ENCODE measurements around the gene MTNR1A. TPM values are rescaled to one million over a fixed set of nuclear protein-coding genes. Genes with fewer than 3 reads are reported as not detected.

MTNR1A gene
- total and polyA plus RNA-seq, 2 experiments from 2014 or later, result 0.32 to 1.4 TPM

GRCh38 chr4:186534056-186534455 lies 21.3 kb downstream of the MTNR1A start:
- H3K4me1 ChIP-seq (ENCODE audit: insufficient read depth), result no peaks in the 10 kb centered on the region
- H3K79me2 ChIP-seq (replicated peaks; ENCODE audit: insufficient read depth), result no peaks in the 10 kb centered on the region
- Mint-ChIP-seq H3K9me3 (no peaks in the 10 kb centered on the region), H3K4me1 (peaks cover 2% of the 10 kb centered on the region; the same call in 1 of the 3 replicates), H3K27ac (no peak overlapping the region), H3K27me3 (ENCODE audit: insufficient read depth, low read depth, poor library complexity) (peaks cover 2% of the 10 kb centered on the region), H3K36me3 (ENCODE audit: low read depth) (no peaks in the 10 kb centered on the region), H3K4me3 (no peak overlapping the region)
- H3K36me3 ChIP-seq (ENCODE audit: insufficient read depth), result no peaks in the 10 kb centered on the region
- H3F3A ChIP-seq (replicated peaks; ENCODE audit: low read depth), result no peaks in the 10 kb centered on the region
- ATAC-seq (no peak), DNase-seq (ENCODE audit: low spot score) (no peak)
- TF ChIP-seq ZNF462 (CRISPR knock-in tag; IDR thresholded peaks at IDR 0.05) (no peak), CTCF (conservative IDR thresholded peaks at IDR 0.05; ENCODE audit: low read depth in 2 of 2) (no peak), ZNF331 (CRISPR knock-in tag; IDR thresholded peaks at IDR 0.05; ENCODE audit: low read depth) (no peak), ZNF114 (CRISPR knock-in tag; IDR thresholded peaks at IDR 0.05) (no peak), CREB1 (CRISPR knock-in tag; IDR thresholded peaks at IDR 0.05; ENCODE audit: low read depth) (no peak), EZH2 (IDR thresholded peaks at IDR 0.05; ENCODE audit: low read depth, unreplicated experiment) (no peak), NANOG (IDR thresholded peaks at IDR 0.05; ENCODE audit: borderline replicate concordance) (no peak), REST (IDR thresholded peaks at IDR 0.05; ENCODE audit: unreplicated experiment) (no peak), POLR2AphosphoS5 (IDR thresholded peaks at IDR 0.05; ENCODE audit: low read depth) (no peak), STAT1 (IDR thresholded peaks at IDR 0.05; ENCODE audit: unreplicated experiment) (no peak), ETS1 (IDR thresholded peaks at IDR 0.05) (no peak), JUNB (IDR thresholded peaks at IDR 0.05; ENCODE audit: unreplicated experiment) (no peak), EZH2phosphoT487 (IDR thresholded peaks at IDR 0.05; ENCODE audit: unreplicated experiment) (no peak)
- no peaks in the 10 kb centered on the region for H3K27me3 ChIP-seq (ENCODE audit: insufficient read depth)
- no peak overlapping the region for H3K4me3 ChIP-seq
- H3K9me2 ChIP-seq (ENCODE audit: insufficient read depth), result no peaks in the 10 kb centered on the region
- no peak overlapping the region for H3K27ac ChIP-seq (ENCODE audit: low read depth)
- H4K20me1 ChIP-seq (replicated peaks; ENCODE audit: insufficient read depth), result no peaks in the 10 kb centered on the region
- no peak overlapping the region for H3K4me2 ChIP-seq
- H2AFZ ChIP-seq, result no peak overlapping the region
